Non-pigmented ciliary epithelial cell (primary cell): ENCODE data around the gene RYR3.

ENCODE experiments used
- DNase-seq: peaks from one replicate; pipeline ENCODE4 v3.0.0-alpha.2; 2010; ENCODE audit warnings: low read depth

RYR3 gene

DNA sequence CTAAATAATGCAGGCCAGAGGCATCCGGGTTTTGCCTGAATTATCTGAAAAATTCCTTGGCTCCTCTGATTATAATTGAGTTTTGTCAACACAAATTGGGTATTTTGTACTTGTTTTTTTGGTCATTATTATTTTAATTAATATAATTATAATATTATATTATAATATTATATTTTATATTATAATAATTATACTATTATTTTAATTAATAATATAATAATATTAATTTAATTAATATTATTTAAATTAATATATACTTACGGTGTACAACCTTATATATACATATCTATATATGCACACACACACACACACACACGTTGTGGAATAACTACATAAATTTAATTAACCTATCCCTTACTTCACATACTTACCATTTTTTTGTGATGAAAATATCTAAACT lies 73.5 kb downstream of the RYR3 start:
- no peak for DNase-seq

DNA sequence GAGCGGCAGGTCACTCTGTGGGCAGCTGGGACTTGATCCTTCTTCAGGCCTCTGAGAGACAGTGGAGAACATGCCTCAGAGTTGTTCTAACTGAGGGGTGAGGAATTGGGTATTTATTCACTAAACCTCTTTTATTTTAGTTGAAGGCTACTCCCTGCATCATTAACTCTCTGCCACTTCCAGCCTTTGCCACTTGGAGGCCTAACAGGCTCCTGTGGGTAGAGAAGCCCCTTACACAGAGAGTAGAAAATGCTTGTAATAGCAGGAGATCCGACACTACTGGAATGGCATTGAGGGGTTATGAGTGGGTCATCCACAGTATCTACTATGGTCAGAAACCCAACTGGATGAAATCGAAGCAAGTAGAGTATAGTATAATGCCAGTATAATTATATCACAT lies 81.7 kb downstream of the RYR3 start:
- DNase-seq = no peak

DNA sequence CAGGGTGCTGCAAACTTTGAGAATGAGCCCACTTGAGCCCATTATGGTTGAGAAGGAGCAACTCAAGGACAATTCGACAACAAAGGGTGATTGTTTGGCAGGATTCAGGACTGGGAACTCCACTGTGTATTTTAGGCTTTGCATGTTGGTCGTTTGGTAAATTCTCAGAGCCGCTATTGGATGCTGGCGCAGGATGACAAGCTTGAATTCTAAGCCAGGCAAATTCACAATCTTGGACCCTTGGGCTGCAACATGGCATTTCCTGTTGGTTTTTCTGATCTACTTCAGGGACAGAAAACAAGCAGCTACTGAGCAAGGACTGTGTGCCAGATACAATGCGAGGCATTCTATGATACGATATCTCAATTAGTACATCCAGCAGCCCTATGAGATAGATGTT lies 82.8 kb downstream of the RYR3 start:
- DNase-seq = no peak

DNA sequence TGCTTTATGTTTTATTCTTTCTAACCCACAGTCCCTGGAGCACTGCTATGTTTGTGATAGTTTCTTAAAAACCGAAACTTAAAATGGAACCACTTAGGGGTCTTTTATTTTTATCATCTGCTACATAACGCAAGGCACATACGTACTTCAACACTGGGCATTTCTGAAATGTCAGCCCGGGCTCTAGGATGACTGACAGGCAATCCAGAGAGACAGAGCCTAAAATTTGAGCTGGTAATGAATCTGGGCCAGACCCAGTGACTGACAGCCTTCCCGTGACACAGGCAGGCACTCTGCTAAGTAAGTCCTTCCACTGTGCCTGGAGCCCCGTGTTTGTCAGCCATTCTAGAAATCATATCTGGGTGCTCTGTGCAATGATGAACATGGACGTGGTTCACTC lies 84.6 kb downstream of the RYR3 start:
- no peak for DNase-seq

DNA sequence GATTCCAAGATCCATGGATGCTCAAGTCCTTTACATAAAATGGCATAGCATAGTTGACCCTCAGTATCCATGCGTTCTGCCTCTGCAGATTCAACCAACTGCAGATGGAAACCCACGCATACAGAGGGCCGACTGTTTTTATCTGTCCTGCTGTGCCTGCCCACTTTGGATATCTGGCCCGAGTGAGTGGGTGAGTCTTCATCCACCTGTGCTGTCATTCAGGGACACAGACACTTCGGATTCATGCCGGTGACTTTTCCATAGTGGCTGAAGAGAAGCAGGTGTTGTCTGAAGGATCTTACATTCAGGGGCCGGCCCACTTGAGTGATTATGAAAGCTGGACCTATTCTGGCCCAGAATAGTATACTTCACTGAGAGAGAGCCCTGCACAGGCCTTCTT lies 85.1 kb downstream of the RYR3 start:
- DNase-seq = no peak

DNA sequence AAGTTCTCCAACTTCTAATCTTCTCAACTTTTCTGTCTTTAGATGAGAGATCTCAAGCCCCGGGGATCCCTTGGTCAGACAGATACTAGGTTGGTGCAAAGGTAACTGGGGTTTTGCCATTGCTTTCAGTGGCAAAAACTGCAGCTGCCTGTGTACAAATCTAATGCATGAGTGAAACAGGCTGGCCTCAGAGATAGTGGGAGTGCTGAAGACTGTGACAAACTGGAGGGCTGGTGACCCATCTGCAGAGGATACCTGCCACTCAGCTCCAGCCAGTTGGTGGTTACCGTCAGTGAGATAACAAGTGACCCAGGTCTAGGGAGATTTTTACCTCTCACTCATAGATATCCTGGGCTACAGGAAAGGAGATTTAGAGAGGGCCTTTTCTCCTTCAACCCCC lies 85.7 kb downstream of the RYR3 start:
- no peak for DNase-seq

DNA sequence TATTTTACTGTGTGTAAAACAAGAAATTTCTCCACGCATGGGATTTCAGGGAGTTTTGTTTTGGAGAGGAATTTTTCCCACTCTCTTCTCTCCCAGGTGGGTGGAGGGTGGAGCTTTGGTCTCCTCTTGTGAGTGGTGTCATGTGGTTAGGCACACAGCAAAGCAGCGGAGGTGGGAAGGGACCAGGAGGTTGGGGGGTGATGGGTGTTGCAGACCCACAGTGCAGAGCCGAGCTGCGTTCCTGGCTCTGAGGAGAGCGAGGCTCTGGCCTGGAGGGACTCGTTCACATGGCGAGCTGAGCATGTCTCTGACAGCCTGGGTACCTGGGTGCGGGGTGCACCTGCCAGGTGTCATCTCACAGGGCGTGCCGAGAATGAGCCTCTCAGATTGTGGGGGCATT lies 87.8 kb downstream of the RYR3 start:
- no peak for DNase-seq

DNA sequence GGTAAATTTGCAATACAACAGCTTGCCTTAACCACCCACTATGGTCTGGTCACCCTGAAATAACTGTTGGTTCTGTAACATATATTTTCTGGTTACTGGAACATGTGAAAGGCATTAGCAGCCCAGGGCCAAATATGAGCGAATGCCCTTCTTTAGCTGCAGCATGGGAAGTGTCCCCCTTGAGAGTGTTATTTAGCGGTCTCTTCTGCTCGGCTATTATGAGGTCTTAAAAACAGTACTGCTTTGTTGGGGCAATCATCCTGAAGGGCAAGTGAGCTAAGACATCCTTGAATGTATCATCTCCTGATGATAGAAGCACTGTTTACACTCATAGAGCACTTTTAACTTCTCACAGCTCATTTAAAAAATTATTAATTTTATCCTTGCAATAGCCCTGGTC lies 90.2 kb downstream of the RYR3 start:
- no peak for DNase-seq

DNA sequence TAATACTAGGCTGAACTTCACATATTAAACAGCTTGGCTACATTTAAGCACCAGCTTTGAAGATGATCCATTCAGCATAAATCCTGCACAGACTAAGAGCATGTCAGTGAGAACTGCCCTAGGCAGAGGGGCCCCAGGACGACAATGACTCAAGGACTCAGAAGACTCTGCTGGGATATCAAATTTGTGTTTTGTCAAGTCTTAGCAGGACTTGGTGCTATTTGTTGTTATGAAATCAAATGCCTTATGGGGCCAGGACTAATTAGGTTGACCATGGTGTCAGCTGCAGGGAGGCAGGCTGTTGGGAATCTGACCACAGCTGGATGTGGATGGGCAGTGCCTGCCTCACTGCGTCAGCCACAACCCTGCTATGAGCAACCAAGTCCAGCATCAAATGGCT lies 91.8 kb downstream of the RYR3 start:
- DNase-seq = no peak

DNA sequence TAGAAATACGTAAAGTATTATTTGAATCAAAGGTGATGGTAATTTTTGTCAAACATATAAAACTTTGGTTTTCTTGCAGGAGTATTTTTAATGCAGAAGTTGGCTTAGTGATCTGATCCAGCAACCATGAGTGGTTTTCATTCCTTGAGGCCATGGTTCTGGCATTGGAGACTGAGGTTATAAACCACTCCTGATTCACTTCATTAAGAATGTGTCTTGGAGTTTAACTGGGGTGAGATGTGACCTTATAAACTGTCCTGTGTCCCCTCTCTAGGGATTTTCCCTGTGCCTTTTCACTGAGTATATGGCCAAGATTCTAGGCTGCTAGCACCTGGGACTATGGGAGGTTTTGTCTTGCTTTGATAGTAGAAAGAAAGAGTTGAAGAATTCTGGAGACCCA lies 94.3 kb downstream of the RYR3 start:
- DNase-seq = no peak

DNA sequence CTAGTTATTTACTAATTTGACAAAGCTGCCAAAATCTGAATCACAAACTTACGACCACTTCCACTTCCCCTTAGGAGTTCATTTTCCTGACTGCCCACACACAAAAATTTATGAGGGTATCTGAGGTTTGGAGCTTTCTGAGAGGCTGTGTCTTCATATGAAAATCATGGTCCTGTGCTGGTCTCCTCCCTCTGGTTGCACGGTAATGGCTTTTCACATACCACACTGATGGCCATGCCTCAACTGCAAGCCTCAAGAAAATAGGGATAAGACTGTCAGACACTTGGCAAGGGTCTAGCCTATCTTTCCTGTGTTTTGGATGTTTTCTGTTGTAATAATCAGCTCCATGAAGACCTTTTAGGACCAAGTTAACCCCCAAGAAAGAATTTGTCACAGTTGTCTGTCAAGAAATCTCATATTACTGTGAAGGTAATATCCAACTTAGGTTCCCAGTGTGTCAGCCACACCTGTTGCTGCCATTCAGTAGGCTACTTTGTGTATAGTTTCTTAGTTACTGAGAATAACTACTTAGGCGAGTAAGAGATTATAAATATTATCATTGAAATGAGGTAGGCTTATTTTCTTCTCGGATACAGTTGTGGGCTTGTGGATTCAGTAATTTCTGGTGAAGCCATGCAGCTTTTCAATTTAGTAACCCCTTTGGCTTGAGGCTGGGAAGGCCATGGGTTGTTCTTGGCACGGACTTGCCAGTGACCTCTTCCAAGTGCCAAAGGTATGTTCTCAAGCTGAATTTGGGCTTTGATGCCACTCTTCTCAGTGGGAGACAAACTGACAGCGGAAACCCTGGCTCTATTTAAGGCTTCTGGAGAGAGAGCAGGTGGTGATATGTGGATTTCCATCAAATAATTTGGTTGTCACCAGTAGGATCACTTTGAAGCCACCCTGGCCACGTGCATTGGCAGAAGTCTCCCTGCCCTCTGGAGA lies 101.1 kb downstream of the RYR3 start:
- no peak for DNase-seq

DNA sequence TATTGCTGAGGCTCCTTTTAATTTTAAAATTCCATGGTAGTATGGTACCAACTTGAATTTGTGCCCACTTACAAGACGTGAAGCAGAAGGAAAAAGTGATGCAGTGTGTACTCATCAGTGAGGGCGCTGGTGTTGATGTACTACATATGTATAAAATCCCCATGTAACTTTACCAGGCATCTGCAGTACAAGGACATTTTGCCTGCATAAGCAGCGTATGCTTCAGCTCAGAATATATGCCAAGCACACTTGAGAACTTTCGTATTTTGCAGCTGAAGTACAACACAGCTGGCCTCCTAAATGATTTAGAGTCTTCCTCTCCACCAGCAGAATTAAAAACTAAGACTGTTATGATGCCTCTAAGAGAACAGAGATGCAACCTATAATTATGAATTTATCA lies 108.9 kb downstream of the RYR3 start:
- no peak for DNase-seq

DNA sequence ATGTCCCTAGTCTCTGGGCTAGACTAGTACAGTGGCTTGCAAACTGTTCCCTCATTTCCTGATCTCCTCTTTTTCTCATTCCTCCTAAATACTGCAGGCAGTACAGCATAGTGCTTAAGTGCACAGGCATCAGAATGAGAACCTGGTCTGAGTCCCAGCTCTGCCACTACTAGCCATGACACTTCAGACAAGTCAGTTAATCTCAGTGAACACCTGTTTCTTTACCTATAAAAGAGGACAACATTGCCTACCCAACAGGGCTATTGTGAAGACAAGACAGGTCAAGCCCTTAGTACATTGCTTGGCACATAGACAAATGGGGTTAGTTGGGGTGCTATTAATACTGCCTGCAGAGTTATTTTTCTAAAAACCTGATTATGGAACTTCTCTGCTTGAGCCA lies 113.3 kb downstream of the RYR3 start:
- no peak for DNase-seq

DNA sequence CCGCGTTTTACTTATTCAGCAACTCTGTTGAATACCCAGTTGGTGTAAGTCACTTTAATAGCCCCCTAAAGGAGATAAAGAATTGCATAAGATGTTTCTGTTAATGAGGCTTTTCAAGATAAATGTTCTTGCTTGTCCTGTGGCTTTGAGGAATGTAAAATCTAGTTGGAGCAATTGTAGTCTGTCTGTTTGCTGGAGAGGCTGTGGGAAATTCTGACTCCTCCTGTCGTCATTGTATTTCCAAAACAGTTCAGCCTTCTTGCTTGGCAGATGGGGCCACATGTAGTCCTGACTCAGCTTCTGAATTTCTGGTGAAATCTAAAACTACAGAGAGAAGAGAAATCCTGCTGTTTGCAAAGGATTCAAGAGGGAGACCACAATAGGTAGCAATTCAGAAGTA lies 114.4 kb downstream of the RYR3 start:
- no peak for DNase-seq

DNA sequence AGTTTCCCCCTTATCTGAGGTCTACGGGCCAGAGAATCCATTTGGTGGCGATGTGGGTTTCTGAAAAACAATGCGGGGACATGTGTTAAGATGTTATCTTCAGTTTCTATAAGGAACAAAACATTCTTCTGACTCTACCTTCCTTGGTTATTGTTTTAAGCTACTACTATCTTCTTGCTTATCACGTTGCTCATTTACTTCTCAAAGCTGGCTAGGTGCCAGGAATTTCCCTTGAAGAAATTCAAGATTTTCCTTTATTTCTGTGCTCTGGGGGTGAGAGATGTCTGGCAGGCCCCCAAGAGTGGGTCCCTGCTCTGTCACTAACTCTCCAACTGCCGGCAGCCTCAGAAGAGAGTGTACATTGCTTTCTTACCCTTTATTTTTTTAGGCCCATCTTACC lies 119.8 kb downstream of the RYR3 start:
- DNase-seq = no peak

DNA sequence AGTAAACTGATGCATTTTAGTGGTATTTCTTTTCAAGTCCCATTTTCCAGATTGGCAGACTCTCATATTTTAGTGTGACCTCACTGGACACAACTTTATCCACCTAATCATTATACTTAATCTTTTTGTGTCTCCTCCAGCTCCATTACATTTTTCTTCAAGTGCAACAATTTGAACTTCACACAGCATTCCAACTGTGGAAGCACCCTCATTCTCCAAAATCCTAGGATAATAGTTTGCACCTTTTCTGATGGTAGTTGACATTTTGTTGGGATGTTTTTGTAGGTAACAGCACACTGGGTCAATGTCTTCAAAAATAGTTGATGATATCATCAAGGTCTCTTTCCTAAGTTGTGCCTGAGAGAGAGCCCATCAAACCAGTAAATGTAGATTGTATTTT lies 123.1 kb downstream of the RYR3 start:
- no peak for DNase-seq

DNA sequence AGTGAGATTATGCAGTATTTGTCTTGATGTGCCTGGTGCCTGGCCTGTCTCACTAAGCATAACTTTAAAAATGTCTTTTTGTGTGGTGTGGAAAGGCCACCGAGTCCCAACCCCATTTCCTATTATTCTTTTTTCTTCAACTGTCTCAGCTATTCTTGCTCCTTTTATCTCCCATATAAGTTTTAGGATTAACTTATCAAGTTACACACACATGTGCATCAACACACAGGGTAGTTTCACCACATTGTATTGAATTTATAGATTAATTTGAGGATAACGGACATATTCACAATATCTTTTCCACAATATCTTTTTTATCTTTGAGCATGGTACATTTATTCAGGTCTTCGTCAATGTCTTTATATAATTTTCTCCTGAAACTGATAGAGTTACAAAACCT lies 127.6 kb downstream of the RYR3 start:
- no peak for DNase-seq

DNA sequence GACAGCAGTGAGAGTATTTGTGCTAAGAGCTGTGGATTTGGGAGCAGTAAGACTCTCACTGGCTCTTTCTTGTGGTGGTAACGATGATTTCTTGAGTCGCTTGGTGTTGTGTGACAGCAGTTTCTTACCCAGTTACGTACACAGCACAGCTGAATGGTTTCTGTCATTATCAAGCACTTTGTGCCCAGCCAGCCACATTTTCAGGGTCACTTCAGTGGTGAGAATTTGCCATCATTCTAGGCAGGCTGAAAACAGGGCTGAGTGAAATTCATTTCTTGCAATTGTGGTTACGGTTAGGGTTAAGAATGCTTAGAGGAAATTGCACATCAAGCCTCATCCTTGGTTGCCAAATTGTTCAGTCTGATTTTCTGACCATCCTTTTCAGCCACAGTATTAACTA lies 130.1 kb downstream of the RYR3 start:
- no peak for DNase-seq

DNA sequence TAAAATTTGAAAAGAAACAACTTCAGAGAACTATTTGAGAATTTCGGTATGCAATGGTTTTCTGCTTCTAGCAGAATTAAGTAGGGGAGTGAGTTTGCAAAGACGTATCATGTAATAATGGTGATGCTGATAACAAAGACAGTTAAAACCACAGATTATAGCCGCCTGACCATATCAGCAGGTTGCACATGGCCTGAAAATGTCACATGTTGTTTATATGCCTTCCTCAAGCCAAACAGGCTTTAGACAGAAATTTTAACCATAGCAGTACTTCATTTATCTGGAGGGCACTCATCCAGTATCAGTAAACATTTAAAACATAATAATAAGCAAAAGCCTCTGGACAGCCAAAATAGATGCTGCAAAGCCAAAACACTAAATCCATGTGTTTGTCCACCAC lies 131.7 kb downstream of the RYR3 start:
- DNase-seq = no peak

DNA sequence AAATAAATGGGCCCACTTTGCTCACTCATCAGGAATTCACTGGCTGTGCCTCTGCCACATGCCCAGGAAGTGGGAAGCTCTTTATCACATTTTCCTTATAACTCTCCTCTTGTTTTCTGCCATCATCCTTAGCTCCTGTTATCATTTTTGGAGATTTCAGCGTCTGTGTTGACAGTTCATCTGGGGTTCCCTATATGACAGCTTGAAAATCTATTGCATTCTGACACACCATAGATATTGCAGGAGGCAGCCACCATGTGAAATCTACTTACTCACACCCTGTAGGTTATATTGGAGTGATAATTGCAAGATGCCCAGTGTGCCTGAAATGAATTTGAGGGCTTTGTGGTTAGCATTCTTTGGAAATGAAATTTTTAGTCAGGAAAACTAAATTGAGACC lies 132.9 kb downstream of the RYR3 start:
- no peak for DNase-seq

DNA sequence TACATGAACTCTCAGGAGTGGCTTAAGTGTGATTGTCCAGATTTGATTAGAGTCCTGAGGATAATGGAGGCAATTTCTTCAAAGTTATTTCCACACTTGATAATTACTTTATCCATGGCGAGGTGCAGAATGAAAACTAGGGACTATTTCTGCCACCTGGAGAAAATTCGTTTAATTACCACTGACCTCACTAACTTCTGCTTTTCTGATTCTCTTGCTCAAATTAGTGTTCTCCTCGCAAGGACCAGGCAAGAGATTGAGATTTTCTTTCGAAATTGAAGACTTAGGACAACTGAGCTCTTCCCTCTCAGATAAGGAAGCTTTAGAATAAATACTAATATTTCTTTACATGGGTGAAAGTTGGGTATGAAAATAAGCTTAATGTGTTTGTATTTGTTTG lies 135.2 kb downstream of the RYR3 start:
- no peak for DNase-seq

DNA sequence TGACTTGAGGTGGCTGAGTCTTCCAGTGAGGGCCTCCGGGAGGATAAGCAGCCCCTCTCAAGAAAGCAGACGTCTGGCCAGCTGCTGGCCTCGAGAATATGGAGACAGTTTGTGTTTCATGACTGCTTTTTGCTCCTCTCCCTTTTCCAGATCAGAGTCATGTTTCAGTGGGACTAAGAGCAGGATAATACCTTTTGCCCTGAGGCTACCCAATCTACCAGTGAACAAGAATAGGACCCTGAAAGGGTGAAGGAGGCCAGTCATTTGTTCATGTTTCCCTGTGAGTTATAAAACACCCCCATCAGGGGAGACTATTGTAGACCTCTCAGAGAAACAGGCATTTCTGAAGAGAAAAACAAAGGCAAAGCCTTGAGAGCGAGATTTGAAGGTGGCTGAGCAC lies 137.4 kb downstream of the RYR3 start:
- no peak for DNase-seq

DNA sequence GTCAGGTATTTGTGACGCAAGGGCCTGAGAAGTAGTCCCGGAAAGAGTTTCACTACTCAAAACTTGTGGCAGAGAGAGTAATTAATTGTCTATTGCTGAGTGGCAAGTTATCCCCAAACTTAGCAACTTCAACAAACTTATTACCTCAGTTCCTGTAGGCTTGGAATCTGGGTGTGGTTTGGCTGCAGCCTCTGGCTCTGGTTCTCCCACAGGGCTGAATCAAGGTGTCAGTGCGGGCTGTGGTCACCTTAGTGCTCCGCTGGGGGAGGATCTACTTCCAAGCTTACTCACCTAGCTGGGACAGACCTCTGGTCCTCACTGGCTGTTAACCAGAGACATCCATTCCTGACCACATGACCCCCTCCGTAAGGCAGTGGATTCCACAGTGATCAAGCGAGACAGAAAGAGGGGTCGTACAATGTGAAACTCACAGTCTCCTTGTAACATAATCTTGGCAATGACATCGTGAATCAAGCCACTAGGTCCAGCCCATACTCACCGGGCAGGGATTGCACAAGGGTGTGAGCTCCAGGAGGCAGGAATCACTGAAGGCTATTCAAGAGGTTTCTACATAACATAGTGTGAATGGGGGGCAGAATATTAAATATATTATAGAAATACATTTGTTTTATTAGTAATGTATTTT lies 138.3 kb downstream of the RYR3 start:
- DNase-seq = no peak

DNA sequence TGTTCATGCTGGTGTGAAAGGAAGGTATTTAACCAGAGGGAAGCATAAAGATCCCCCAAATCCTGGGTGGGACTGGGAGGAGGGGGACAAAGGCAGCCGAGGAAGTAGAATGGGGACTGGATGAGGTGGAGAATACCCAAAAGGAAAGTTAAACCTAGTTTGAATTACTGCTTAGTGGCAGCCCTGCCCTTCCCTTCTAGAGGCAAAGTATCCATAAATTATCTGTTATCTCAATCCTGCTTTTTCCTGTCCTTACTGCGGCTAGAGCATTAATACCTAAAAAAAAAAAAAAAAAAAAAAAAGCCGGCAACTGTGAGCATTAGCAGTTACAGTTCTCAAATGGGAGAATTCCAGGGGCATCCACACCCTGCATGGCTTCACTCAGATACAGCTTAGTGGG lies 139.0 kb downstream of the RYR3 start:
- DNase-seq = no peak
